Measurements from ENCODE around the gene VPS29. TPM values are rescaled to one million over a fixed set of nuclear protein-coding genes. Genes with fewer than 3 reads are reported as not detected.
"Not testable (repeated sequence)": the region's sequence is repeated elsewhere in the genome, so short reads cannot be mapped to it uniquely, and the experiment has no call there.

VPS29 gene
- total and polyA plus RNA-seq, 2 of the 4 experiments (the other 2 are of a cell fraction): 122 to 150 TPM

DNA sequence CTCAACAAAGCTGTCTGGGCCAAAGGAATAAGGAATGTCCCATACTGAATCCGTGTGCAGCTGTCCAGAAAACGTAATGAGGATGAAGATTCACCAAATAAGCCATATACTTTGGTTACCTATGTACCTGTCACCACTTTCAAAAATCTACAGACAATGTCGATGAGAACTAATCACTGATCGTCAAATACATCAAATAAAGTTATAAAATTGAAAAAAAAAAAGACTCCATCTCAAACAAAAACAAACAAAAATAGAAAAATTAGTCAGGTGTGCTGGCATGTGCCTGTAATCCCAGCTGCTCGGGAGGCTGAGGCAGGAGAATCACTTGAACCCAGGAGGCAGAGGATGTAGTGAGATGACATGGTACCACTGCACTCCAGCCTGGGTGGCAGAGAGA is 40.7 kb downstream of the VPS29 start:
- H3K4me1 ChIP-seq (ENCODE audit: control insufficient read depth, insufficient read depth, low read length); POLR2A ChIA-PET (ENCODE audit: unreplicated experiment); H4K91ac ChIP-seq (ENCODE audit: insufficient read depth, low read depth, low read length); H3K4me2 ChIP-seq (ENCODE audit: low read depth, low read length); H2BK5ac ChIP-seq (ENCODE audit: low read depth, low read length, poor library complexity, severe bottlenecking); ATAC-seq (ENCODE audit: low read depth); H4K5ac ChIP-seq (ENCODE audit: low read depth, low read length); H3K27me3 ChIP-seq (ENCODE audit: control insufficient read depth, insufficient read depth, low read length); H2BK15ac ChIP-seq (ENCODE audit: low read depth, low read length); H3K23ac ChIP-seq (ENCODE audit: low read depth, low read length); BruUV-seq (replicated peaks); H2AK5ac ChIP-seq (ENCODE audit: low read depth, low read length); H3K9me1 ChIP-seq (ENCODE audit: insufficient read depth, low read length); H3K9ac ChIP-seq (ENCODE audit: low read depth, low read length); DNase-seq; H3K9me3 ChIP-seq (ENCODE audit: control insufficient read depth, insufficient read depth, low read length); H3K18ac ChIP-seq (ENCODE audit: low read depth, low read length); H2AK9ac ChIP-seq (replicated peaks; ENCODE audit: low read depth, low read length, poor library complexity); dilution Hi-C loops (cut with HindIII; ENCODE audit: low sequenced_read_pairs, unreplicated experiment); H3K4ac ChIP-seq (ENCODE audit: low read depth, low read length); H3K27ac ChIP-seq (ENCODE audit: insufficient read depth, low read length); H2BK120ac ChIP-seq (ENCODE audit: low read depth, low read length); H3K14ac ChIP-seq (replicated peaks; ENCODE audit: low read depth, low read length); H2BK20ac ChIP-seq (ENCODE audit: low read depth, low read length); H4K20me1 ChIP-seq (ENCODE audit: insufficient read depth, low read length); in situ Hi-C loops (cut with MboI; ENCODE audit: low sequenced_read_pairs); H4K8ac ChIP-seq (ENCODE audit: low read depth in 2 of 2, low read length in 2 of 2); H3K56ac ChIP-seq (ENCODE audit: extremely low read depth, insufficient read depth, low read length); intact Hi-C loops (cut with micrococcal nuclease); H3K4me3 ChIP-seq (ENCODE audit: insufficient read depth, low read depth, low read length); H2AFZ ChIP-seq (replicated peaks; ENCODE audit: low read length, poor library complexity): not testable (repeated sequence)
- no CpG with 5 or more reads among the region's 5 CpGs for WGBS, 2 experiments (ENCODE audit: extremely low coverage in 2 of 2, insufficient read length in 1 of 2)
- CTCF ChIA-PET: interaction anchor here (0.7 kb wide), 3 partner anchors 41 to 1001 kb away, joined by 3 read pairs; partner anchors contain the start of gene VPS29
- peaks cover 0 to 28% of the 10 kb centered on the region in 2 experiments; a peak in 2 of 4 replicates for H3K79me1 ChIP-seq (ENCODE audit: low read depth in 1 of 2, low read length in 2 of 2)
- H3K36me3 ChIP-seq (ENCODE audit: control insufficient read depth, insufficient read depth, low read length): peaks cover 20% of the 10 kb centered on the region

Data from IMR-90 (cell line).